ENCODE data around the gene NOS1AP.

- TF ChIP-seq CTCF (IDR thresholded peaks at IDR 0.05) (no peak), POLR2A (IDR thresholded peaks at IDR 0.05) (no peak)
Observed at GRCh38 chr1:162327788-162328165, 258.3 kb downstream of the NOS1AP start.

Measured in body of pancreas (tissue), 4 donors.